ENCODE data around the gene KDELR3.

Gene KDELR3

GRCh38 chr22:38448945-38449745 lies 18.8 kb upstream of the KDELR3 start:
- H3K27ac Mint-ChIP-seq, result no peak overlapping the region
- no peak overlapping the region for H3K4me3 Mint-ChIP-seq
- H3K4me1 Mint-ChIP-seq, result peaks cover 6% of the 10 kb centered on the region
- TF ChIP-seq CTCF (IDR thresholded peaks at IDR 0.05; ENCODE audit: unreplicated experiment in 3 of 3), result no peak
- H3K36me3 Mint-ChIP-seq (ENCODE audit: low read depth), result no peaks in the 10 kb centered on the region
- no peaks in the 10 kb centered on the region for H3K9me3 Mint-ChIP-seq
- H3K27me3 Mint-ChIP-seq (ENCODE audit: low read depth), result peaks cover 53% of the 10 kb centered on the region

DNA sequence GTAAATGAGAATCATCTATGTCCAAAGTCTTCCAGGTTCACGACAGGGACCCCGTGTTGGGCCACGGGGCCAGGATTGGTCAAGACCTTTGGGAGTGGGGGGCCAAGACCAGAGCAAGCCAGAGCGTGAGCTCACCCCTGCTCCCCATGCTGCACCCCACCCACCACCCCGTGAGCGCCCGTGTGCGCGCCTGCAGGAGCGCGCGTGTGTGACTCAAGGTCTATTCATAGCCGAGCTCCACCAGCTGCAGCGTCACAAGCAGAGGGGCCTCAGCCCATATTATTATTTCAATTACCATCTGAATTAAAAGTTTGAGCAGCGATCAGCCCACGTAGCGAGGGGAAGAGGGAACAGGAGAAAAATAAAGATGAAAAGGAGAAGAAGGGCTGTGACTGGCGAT lies 18.1 kb upstream of the KDELR3 start:
- Mint-ChIP-seq H3K27ac (no peak overlapping the region), H3K4me1 (peaks cover 6% of the 10 kb centered on the region), H3K4me3 (no peak overlapping the region), H3K36me3 (ENCODE audit: low read depth) (no peaks in the 10 kb centered on the region), H3K9me3 (no peaks in the 10 kb centered on the region), H3K27me3 (ENCODE audit: low read depth) (peaks cover 55% of the 10 kb centered on the region)
- TF ChIP-seq CTCF (IDR thresholded peaks at IDR 0.05; ENCODE audit: unreplicated experiment in 3 of 3), result no peak

- H3K9me3 Mint-ChIP-seq, result no peaks in the 10 kb centered on the region
- H3K27ac Mint-ChIP-seq, result no peak overlapping the region
- no peak for TF ChIP-seq CTCF (IDR thresholded peaks at IDR 0.05; ENCODE audit: unreplicated experiment in 3 of 3)
- H3K4me3 Mint-ChIP-seq, result no peak overlapping the region
- no peaks in the 10 kb centered on the region for H3K36me3 Mint-ChIP-seq (ENCODE audit: low read depth)
- H3K27me3 Mint-ChIP-seq (ENCODE audit: low read depth), result peaks cover 52% of the 10 kb centered on the region
- peaks cover 6% of the 10 kb centered on the region for H3K4me1 Mint-ChIP-seq
Measured at GRCh38 chr22:38450234-38450797, 17.6 kb upstream of the KDELR3 start.

DNA sequence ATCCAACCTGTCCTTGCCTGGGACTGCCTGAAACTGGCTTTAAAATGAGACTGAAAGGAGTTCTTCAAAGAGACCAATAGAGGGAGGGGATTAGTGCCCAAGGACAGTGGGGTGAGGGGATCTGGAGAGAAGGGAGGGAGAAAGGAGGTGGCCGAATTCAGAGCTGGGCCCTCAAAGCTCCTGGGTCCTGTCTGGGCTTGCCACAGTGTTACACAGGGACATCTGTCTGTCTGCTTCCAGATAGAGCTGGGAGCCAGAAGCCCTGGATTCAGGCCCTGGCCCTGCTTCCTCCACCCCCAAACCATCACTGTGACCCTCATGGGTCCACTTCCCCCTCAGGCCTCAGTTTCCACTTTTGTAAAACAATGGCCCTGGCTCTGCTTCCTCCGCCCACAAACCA lies 16.5 kb upstream of the KDELR3 start:
- H3K9me3 Mint-ChIP-seq, result no peaks in the 10 kb centered on the region

GRCh38 chr22:38451864-38452263 lies 16.0 kb upstream of the KDELR3 start:
- Mint-ChIP-seq H3K36me3 (ENCODE audit: low read depth) (no peaks in the 10 kb centered on the region), H3K4me3 (peak overlapping the region in 1 of 3 experiments; percentile 8), H3K4me1 (peaks cover 12% of the 10 kb centered on the region), H3K27ac (no peak overlapping the region), H3K27me3 (ENCODE audit: low read depth) (peaks cover 53% of the 10 kb centered on the region), H3K9me3 (no peaks in the 10 kb centered on the region)
- TF ChIP-seq CTCF (IDR thresholded peaks at IDR 0.05; ENCODE audit: unreplicated experiment in 3 of 3), result no peak

More for the DNA sequence above, 16.5 kb upstream of the KDELR3 start:
- Mint-ChIP-seq H3K4me1 (peaks cover 8% of the 10 kb centered on the region), H3K4me3 (no peak overlapping the region), H3K27me3 (ENCODE audit: low read depth) (peaks cover 52% of the 10 kb centered on the region), H3K36me3 (ENCODE audit: low read depth) (no peaks in the 10 kb centered on the region), H3K27ac (no peak overlapping the region)
- no peak for TF ChIP-seq CTCF (IDR thresholded peaks at IDR 0.05; ENCODE audit: unreplicated experiment in 3 of 3)

Data from nephron (organoid).